Thyroid gland (tissue), 4 donors: Measurements from ENCODE around the gene SLC22A1. TPM values are rescaled to one million over a fixed set of nuclear protein-coding genes. Genes with fewer than 3 reads are reported as not detected.
"Not testable (repeated sequence)": the region's sequence is repeated elsewhere in the genome, so short reads cannot be mapped to it uniquely, and the experiment has no call there.

Experiments
- DNase-seq, 2 donors: peaks; one replicate each; pipeline ENCODE4 v3.0.0-alpha.2; 2019
- H3K27ac ChIP-seq, 3 donors: fragments of 200-600 bp; sonication (generic); 1 replicate in 2 of 3; 2 replicates in 1 of 3; pipeline ENCODE4 v1.5.1; 2016 to 2019; ENCODE audit warnings: mild to moderate bottlenecking in 1 of 3, moderate library complexity in 1 of 3
- H3K27me3 ChIP-seq: fragments of 200-600 bp; sonication (generic); one replicate; pipeline ENCODE4 v1.5.1; 2019
- H3K36me3 ChIP-seq, 2 donors: fragments of 200-600 bp; sonication (generic); one replicate each; pipeline ENCODE4 v1.5.1; 2016 to 2019
- H3K4me1 ChIP-seq, 2 donors: fragments of 200-600 bp; sonication (generic); one replicate each; pipeline ENCODE4 v1.5.1; 2017 to 2019
- H3K4me3 ChIP-seq, 3 donors: fragments of 200-600 bp; sonication (generic); replicated peaks in 1 of 3; 1 replicate in 2 of 3; 2 replicates in 1 of 3; pipeline ENCODE4 v1.5.1; 2016; ENCODE audit warnings: mild to moderate bottlenecking in 1 of 3
- H3K9me3 ChIP-seq: fragments of 200-600 bp; sonication (generic); one replicate; pipeline ENCODE4 v1.5.1; 2017
- CTCF ChIP-seq, 6 experiments: fragments of 200-600 bp in 3 of 6; fragments of 450-650 bp in 3 of 6; sonication (generic) in 3 of 6; IDR thresholded peaks; one replicate each; pipeline ENCODE4 v1.5.1; 2016 to 2019; ENCODE audit warnings: antibody characterized with exemption in 6 of 6, mild to moderate bottlenecking in 2 of 6, inconsistent platforms in 1 of 6, moderate library complexity in 1 of 6
- POLR2A ChIP-seq, 2 donors: fragments of 450-650 bp; IDR thresholded peaks; one replicate each; pipeline ENCODE4 v1.6.1; 2017; ENCODE audit warnings: antibody characterized with exemption in 2 of 2, mild to moderate bottlenecking in 2 of 2, moderate library complexity in 1 of 2
- WGBS, 2 donors: methylation state at CpG; one replicate each; pipeline ENCODE4 v1.1.5; 2017; 5-methylcytosine and 5-hydroxymethylcytosine counted together
- intact Hi-C: fragments of 100-400 bp; cut with DNase I; formaldehyde crosslinking; loops from one replicate; pipeline ENCODE4 v1.15.1; 2023
- total RNA-seq, 4 donors: library from RNA; depleted of rRNA; stranded (reverse); fragments of >200 nt; gene quantifications; one replicate each; pipeline ENCODE4 v1.2.3, GENCODE V29; 2016

Gene SLC22A1
- total RNA-seq, 4 donors from 2014 or later: 2.0 to 4.8 (median 3.7) TPM

GRCh38 chr6:160132776-160133338 lies 11.2 kb downstream of the SLC22A1 start:
- intact Hi-C loops: no loop called here
- TF ChIP-seq CTCF (IDR thresholded peaks at IDR 0.05): no peak
- TF ChIP-seq POLR2A (IDR thresholded peaks at IDR 0.05): no peak
- no peaks in the 10 kb centered on the region for H3K27me3 ChIP-seq
- H3K36me3 ChIP-seq: no peaks in the 10 kb centered on the region
- 65 to 68% methylated on average over 12 of the region's 12 CpGs for WGBS, 2 donors
- no peaks in the 10 kb centered on the region for H3K4me1 ChIP-seq
- no peak overlapping the region for H3K27ac ChIP-seq
- H3K9me3 ChIP-seq: no peaks in the 10 kb centered on the region
- no peak for DNase-seq
- no peak overlapping the region for H3K4me3 ChIP-seq

- no peaks in the 10 kb centered on the region for H3K9me3 ChIP-seq
- no peak for DNase-seq
- no peak for TF ChIP-seq POLR2A (IDR thresholded peaks at IDR 0.05)
- WGBS, 2 donors: 92 to 93% methylated on average over 40 to 47 of the region's 47 CpGs
- no peaks in the 10 kb centered on the region for H3K27me3 ChIP-seq
- intact Hi-C loops: no loop called here
- no peaks in the 10 kb centered on the region for H3K36me3 ChIP-seq
- no peak overlapping the region for H3K27ac ChIP-seq
- H3K4me3 ChIP-seq: no peak overlapping the region
- no peaks in the 10 kb centered on the region for H3K4me1 ChIP-seq
Measured at GRCh38 chr6:160133441-160134336, 12.1 kb downstream of the SLC22A1 start.

- 92% methylated on average over 18 to 20 of the region's 20 CpGs for WGBS, 2 donors
- H3K27me3 ChIP-seq, H3K4me1 ChIP-seq, H3K9me3 ChIP-seq, DNase-seq, H3K4me3 ChIP-seq, H3K27ac ChIP-seq, H3K36me3 ChIP-seq, intact Hi-C loops: not testable (repeated sequence)
Measured at GRCh38 chr6:160134337-160134751, 12.7 kb downstream of the SLC22A1 start.

GRCh38 chr6:160134779-160135547 lies 13.3 kb downstream of the SLC22A1 start:
- Histone ChIP-seq H3K9me3 (no peaks in the 10 kb centered on the region), H3K4me1 (no peaks in the 10 kb centered on the region), H3K36me3 (no peaks in the 10 kb centered on the region), H3K27ac (no peak overlapping the region), H3K4me3 (no peak overlapping the region), H3K27me3 (no peaks in the 10 kb centered on the region)
- DNase-seq: no peak
- intact Hi-C loops: loop anchor here (5.0 kb wide), 1 partner anchor 322 kb away; no protein-coding TSS in a partner anchor
- TF ChIP-seq CTCF (IDR thresholded peaks at IDR 0.05) (no peak), POLR2A (IDR thresholded peaks at IDR 0.05) (no peak)
- 90 to 96% methylated on average over 6 of the region's 6 CpGs for WGBS, 2 donors

- no peaks in the 10 kb centered on the region for H3K36me3 ChIP-seq
- intact Hi-C loops: loop anchor here (5.0 kb wide), 1 partner anchor 321 kb away; no protein-coding TSS in a partner anchor
- H3K9me3 ChIP-seq: no peaks in the 10 kb centered on the region
- H3K4me1 ChIP-seq: no peaks in the 10 kb centered on the region
- TF ChIP-seq POLR2A (IDR thresholded peaks at IDR 0.05) (no peak), CTCF (IDR thresholded peaks at IDR 0.05) (no peak)
- 81 to 84% methylated on average over 21 of the region's 21 CpGs for WGBS, 2 donors
- DNase-seq: no peak
- no peaks in the 10 kb centered on the region for H3K27me3 ChIP-seq
- no peak overlapping the region for H3K4me3 ChIP-seq
- no peak overlapping the region for H3K27ac ChIP-seq
Measured at GRCh38 chr6:160135907-160136655, 14.5 kb downstream of the SLC22A1 start.
